ENCODE measurements around the gene TMEM150C.

DNA sequence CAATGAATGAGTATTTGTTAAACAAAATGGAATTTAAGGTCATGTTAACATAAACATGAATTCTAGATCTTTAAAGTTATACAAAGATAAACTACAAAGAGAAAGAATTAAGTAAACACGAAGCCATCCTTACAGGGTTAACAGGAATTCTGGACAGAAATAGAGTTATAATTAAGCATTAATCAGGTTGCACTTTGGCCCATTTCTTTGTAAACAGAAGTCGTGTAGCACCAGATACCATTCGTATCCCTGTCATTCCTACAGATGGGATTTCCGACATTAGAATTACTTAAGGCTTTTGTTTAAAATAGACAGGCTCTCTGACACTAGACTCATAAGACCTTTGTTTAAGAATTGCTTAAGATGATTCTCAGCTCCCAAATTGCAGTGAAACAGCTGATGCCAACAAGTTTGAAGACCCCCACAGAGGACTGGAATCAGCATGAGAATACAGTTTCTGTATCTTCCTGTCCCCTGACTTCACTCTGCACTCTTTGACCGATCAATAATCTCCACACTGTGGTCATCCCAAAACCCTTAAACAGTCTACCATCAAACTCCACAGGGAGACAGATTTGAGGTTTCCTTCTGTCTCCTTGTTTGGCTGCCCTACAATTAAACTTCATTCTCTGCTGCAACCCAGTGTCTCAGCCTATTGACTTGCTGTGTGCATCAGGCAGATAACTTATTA is 22.3 kb upstream of the TMEM150C start:
- TF ChIP-seq POLR2AphosphoS5 (IDR thresholded peaks at IDR 0.05; ENCODE audit: low read depth, low read length): no peak
- TF ChIP-seq TAF1 (IDR thresholded peaks at IDR 0.05; ENCODE audit: low read depth, low read length): no peak
